Sigmoid colon (tissue), 3 donors: ENCODE measurements around the gene TSC22D1.

Source experiments
- POLR2A ChIP-seq, 2 donors: fragments of 450-650 bp; IDR thresholded peaks; one replicate each; pipeline ENCODE4 v1.6.1; 2016; ENCODE audit warnings: antibody characterized with exemption in 2 of 2, mild to moderate bottlenecking in 2 of 2, moderate library complexity in 2 of 2
- TF ChIP-seq, protein P1 (sequence below), 4 experiments: fragments of 450-650 bp in 3 of 4; fragments of 200-600 bp in 1 of 4; IDR thresholded peaks; one replicate each; pipeline ENCODE4 v1.5.1; 2016 to 2019; ENCODE audit warnings: antibody characterized with exemption in 4 of 4, mild to moderate bottlenecking in 3 of 4, moderate library complexity in 2 of 4

DNA sequence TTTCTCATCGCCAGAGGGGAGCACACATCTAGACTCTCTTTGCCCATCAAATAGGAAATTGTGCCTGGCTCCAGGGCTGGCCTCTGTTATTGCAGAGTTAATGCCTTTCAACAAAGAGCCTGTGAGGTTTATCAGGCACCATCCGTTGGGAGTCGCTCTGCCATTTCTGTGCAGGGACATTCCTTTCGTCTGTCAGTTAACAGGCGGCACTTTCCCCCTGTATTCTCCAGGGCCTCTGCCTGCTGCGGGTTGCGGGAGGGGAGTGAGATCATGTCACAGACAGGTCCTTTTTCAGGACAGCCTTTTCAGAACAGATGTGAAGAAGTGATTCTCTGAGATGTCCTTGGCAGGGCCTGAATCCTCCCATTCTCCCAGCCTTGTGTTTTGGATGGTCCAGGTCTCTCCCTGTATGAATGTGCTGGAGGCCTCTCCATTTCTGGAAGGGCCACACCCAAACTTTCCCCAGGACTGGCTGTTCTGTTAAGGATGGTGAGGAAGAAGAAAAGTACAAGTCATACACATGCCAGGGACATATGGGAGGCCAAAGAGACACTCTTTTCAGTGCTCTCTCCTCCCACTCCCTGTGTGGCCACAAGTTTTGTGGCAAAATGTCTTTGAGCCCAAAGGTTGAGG, 187.6 kb downstream of the TSC22D1 start:
- TF ChIP-seq, protein P1, sequence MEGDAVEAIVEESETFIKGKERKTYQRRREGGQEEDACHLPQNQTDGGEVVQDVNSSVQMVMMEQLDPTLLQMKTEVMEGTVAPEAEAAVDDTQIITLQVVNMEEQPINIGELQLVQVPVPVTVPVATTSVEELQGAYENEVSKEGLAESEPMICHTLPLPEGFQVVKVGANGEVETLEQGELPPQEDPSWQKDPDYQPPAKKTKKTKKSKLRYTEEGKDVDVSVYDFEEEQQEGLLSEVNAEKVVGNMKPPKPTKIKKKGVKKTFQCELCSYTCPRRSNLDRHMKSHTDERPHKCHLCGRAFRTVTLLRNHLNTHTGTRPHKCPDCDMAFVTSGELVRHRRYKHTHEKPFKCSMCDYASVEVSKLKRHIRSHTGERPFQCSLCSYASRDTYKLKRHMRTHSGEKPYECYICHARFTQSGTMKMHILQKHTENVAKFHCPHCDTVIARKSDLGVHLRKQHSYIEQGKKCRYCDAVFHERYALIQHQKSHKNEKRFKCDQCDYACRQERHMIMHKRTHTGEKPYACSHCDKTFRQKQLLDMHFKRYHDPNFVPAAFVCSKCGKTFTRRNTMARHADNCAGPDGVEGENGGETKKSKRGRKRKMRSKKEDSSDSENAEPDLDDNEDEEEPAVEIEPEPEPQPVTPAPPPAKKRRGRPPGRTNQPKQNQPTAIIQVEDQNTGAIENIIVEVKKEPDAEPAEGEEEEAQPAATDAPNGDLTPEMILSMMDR (IDR thresholded peaks at IDR 0.05), result no peak
- no peak for TF ChIP-seq POLR2A (IDR thresholded peaks at IDR 0.05)
